ENCODE results near the gene RBBP9.
A peak's percentile ranks its signal among the peaks of the same experiment; 100 is the strongest.
"Not testable (repeated sequence)": the region's sequence is repeated elsewhere in the genome, so short reads cannot be mapped to it uniquely, and the experiment has no call there.

Gene RBBP9

DNA sequence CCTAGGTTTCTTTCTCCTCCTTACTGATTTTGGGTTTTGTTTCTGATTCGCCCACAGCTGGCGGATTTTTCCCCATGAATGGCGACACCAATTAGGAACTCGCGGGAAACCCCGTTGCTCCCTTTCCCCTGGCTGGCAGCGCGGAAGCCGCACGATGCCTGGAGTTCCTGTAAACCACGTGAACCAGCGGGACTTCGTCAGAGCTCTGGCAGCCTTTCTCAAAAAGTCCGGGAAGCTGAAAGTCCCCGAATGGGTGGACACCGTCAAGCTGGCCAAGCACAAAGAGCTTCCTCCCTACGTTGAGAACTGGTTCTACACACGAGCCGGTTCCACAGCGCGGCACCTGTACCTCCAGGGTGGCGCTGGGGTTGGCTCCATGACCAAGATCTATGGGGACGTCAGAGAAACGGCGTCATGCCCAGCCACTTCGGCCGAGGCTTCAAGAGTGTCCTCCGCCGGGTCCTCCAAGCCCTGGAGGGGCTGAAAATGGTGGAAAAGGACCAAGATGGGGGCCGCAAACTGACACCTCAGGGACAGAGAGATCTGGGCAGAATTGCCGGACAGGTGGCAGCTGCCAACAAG lies 7.5 kb upstream of the RBBP9 start:
- no peak for DNase-seq (ENCODE audit: low spot score)

DNA sequence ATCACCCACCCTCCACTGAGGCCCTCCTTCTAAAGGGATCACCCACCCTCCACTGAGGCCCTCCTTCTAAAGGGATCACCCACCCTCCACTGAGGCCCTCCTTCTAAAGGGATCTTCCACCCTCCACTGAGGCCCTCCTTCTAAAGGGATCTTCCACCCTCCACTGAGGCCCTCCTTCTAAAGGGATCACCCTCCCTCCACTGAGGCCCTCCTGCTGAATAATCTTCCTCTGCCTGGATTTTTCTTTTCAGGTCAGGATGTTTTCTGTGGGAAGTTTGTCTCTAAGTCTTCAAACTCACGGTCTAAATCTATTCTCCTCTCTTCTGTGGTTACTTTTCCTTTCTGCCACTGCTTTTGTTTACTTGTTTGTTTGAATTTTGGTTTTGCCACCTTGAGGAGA lies 4.6 kb upstream of the RBBP9 start:
- not testable (repeated sequence) for DNase-seq (ENCODE audit: low spot score)

DNA sequence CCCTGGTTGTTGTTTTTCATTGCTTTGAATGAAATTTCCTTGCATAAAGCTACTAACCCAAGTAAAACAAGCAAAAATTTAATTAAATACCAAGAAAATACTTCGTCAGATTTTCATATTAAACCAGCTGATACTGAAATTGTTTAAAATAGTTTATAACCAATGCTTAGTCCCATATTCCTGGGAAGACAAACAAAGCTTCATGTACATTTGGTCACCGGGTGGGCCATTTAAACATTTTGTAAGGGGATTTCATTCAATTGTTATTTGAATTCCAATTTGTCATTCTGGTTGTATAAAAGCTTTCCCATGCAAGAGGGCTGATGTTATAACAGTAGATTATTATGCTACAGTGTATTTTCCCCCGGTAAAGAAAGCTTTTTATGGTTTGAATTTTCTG lies 578 bp upstream of the RBBP9 start:
- no peak for DNase-seq (ENCODE audit: low spot score)

DNA sequence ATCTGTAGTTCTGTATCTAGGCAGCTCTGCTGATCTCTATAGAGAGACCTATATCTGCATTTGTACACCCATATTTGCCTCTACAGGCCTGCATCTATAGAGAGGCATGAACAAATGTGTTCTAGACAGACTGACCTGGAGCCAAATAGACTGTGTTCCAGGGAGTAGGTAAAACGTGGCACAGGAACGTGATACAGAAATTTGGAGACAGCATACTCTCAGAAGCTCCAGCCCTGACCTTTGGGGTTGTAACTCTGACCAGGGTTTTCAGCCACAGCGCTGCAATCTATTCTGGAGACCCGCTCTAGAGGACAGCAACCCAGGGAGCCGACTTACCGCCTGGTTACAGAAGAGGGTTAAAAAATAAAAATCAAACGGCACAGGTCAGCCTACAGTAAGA lies 983 bp downstream of the RBBP9 start:
- DNase-seq (ENCODE audit: low spot score): no peak

DNA sequence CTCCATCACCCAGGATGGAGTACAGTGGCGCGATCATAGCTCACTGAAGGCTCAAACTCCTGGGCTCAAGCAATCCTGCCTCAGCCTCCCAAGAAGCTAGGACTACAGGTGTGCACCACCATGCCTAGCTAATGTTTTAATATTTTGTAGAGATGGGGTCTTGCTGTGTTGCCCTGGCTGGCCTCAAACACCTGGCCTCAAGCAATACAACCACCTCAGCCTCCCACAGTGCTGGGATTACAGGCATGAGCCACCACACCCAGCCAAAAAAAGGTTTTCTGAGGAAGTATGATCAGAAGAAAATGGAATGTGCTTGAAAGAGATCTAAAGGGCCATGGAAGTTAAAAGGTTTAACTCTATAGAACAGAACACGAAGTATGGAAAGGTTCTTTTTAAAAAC lies 8.7 kb downstream of the RBBP9 start:
- DNase-seq (ENCODE audit: low spot score): no peak

DNA sequence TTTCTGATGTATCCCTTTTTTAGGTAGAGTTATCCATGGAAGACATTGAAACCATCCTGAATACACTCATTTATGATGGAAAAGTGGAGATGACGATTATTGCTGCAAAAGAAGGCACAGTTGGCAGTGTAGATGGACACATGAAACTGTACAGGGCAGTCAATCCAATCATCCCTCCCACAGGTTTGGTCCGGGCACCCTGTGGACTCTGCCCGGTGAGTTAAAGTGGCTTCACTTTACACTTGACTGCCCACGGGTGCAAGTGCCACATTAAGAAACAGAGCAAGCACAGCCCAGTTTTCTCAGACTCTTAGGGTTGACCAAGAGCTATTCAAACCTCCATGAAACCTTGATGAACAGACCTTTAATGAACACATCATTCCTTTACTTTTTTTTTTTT lies 15.4 kb downstream of the RBBP9 start:
- no peak for DNase-seq (ENCODE audit: low spot score)

DNA sequence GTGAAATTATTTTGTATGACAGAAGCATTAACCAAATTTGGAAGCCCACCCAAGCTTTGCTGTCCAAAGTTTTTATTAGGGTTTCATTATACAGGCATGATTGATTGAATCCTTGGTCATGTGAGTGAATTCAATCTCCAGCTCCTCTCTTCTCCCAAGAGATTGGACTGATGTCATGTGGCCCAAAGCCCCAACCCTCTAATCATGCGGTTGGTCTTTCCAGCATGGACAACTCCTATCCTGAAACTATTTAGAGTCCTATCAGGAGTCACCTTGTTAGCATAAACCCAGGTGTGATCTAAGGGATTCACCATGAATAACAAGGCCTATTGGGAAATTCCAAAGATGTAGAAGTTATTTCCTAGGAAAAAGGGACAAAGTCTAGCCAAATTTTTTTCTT lies 19.2 kb downstream of the RBBP9 start:
- DNase-seq (ENCODE audit: low spot score): no peak

DNA sequence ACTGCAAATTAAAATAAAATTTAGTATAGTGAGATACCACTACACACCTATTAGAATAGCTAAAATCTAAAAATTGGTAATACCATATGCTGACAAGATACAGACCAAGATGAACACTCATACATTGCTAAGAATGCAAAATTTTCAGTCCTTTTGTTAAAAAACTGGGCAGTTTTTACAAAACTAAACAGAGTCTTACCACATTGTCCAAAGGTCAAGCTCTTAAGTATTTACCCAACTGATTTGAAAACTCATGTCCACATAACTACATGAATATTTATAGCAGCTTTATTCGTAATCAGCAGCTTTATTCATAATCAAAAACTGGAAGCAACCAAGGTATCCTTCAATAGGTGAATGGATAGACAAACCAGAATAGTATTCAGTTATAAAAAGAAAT lies 19.8 kb downstream of the RBBP9 start:
- DNase-seq (ENCODE audit: low spot score): no peak

DNA sequence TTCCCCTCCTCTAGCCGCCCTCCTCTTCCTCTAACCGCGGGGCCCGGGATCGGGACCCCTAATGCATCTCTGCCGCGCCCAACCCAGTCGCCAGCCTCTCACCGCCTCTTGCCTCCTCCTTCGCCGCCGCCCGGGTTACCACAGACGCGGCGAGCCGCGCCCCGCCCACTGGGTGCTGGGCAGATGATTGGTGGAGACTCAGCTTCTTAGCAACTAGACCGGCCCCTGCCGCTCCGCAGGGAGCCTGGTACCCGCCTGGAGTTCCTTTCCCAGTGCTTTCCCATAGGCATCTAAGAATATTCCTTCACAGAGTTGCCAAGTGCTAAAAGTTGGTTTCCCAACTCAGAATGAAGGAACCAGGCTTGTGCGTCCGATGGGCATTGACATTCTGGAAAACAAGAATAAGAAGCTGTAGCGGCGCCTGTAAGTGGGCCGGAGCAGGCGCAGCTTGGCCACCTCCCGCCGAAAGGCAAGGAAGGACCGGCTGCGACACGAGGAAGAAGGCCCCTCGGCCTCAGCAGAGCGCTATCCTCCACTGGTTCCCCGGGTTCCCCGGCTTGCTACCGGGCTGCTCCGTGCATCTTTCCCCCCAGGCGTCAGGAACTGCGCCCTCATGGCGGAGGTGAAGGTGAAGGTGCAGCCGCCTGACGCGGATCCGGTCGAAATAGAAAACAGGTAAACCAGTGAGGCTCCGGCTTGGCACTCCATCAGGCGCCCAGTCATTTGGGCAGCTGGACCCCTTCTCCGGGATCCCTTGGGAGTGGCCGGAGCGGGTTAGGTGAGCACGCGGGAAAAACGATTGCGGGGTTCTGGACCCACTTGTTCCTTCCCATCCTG lies 29.9 kb downstream of the RBBP9 start, which contains the start of the genes DZANK1 and POLR3F:
TSS of gene DZANK1 (minus strand) at position 137 of the 837 bp plus-strand sequence. CDS start 1,672 bp downstream, outside the sequence.
TSS of gene POLR3F (plus strand) at position 497 of the 837 bp plus-strand sequence. CDS start at position 614, 117 bp downstream.
- peak; percentile 99 for DNase-seq (ENCODE audit: low spot score)

DNA sequence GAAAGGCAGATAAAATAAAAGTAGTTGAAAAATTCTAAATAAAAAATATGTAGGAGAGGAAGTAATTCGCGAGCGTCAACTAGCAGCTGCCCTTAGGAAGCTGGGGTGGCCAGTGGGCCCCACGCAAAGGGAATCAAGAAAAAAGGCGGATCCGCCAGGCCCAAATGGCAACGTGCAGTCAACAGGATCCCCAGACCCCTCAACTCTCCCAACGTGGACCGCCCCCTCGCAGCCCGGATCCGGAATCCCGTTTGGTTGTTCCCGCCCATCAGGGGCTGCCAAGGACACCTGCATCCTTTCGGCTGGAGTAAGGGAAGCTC lies 30.5 kb downstream of the RBBP9 start:
- DNase-seq (ENCODE audit: low spot score): no peak

DNA sequence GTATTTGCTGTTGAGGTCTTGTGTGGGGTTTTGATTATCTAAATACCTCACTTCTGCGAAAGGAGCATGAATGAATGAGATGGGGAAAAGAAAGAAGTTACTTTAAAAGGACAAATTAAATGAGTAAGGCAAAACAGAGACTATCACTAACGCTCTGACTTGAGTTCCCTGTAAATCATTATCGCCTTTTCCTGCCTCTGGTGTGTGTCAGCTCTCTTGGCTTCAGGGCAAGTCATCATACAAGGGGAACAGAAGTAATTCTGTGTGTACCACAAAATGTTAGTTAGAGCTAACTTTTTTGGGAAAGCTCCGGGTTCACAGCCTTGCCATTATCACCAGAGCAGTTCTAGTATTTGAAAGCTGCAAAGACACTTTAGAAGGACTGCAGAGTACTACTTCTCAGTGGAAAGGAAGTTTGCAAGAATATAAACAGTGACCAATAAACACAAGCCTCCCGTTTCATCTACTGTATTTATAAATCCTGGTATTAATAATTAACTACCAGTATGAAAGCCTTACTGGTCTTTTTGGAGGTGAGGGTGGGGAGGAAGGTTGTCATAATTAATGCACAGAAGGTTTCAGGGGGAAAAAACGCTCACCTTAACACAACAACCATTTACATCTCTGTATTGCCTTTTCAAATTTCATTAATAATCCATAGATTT lies 31.4 kb downstream of the RBBP9 start:
- DNase-seq (ENCODE audit: low spot score): no peak

DNA sequence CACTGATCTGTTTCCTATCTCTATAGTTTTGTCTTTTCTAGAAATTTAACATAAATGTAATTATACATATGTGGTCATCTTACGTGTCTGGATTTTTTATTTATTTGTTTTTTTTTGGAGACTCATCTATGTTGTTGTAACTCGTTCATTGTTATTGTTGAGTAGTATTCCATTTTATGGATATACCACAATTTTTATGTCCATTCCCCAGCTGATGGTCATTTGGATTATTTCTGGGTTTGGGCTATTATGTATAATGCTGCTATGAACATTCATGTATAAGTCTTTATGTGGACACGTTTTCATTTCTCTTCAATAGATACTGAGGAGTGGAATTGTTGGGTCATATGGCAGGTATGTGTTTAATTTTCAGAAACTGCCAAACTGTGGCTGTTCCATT lies 40.4 kb downstream of the RBBP9 start:
- DNase-seq (ENCODE audit: low spot score): no peak

DNA sequence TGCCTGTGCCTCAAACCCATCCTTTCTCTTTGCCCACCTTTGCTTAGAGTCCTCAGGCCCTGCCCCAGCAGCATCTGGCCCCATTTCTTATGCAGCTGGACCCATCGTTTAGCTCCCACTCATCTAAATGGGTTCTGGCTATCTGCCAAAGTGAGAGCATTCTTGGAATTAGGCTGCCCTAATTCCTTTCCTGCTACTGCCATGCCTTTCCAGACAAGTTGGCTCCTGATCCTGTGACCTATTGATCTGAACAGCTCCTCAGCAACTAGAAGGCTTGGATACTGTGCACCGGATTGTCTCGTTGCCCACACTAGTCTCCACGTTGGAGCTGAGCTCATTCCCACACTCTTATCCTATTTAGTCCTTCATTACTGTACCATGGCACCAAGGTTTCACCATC lies 53.1 kb downstream of the RBBP9 start:
- no peak for DNase-seq (ENCODE audit: low spot score)

DNA sequence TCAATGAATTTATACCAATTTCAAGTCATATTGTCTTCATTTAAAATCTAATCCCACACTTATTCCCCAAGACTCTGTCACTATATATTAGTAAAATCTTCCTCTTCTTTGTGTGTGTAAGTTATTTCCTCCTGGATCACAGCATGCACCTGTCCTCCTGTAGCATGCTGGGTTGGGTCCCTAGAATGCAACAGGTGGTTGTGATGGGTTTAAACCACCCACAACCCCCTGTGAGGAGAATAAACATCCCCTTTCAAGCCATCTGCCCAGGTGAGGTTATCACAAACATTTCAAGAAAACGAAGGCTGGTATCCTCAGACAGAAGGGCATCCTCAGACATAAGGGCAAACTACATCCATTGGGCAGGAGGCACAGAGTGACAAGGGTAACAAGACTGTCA lies 56.6 kb downstream of the RBBP9 start:
- no peak for DNase-seq (ENCODE audit: low spot score)

DNA sequence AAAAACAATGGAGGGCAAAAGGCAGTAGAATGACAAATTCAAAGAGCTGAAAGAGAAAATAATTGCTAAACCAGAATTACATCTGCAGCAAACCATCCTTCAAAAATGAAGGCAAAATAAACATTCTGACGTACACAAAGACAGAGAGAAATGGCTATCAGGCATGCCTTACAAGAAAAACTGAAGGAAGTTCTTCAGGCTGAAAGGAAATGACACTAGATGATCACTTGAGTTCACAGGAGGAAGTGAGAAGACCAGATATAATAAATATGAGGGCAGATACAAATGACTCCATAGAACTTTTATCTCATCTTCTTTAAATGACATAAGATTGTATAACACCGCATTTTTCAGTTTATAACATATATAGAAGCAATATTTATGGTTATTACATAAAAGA lies 60.2 kb downstream of the RBBP9 start:
- DNase-seq (ENCODE audit: low spot score): no peak
